Effector CD4-positive, alpha-beta T cell (primary cell): Measurements from ENCODE around the gene CNOT6L.
A peak's percentile ranks its signal among the peaks of the same experiment; 100 is the strongest.
"Not testable (repeated sequence)": the region's sequence is repeated elsewhere in the genome, so short reads cannot be mapped to it uniquely, and the experiment has no call there.

Experiments used
- DNase-seq: peaks from one replicate; pipeline ENCODE4 v3.0.0-alpha.2; 2020

CNOT6L gene

GRCh38 chr4:77819843-77820648 lies 878 bp upstream of the CNOT6L start:
- DNase-seq: peak; percentile 95

GRCh38 chr4:77819404-77819842 lies 255 bp upstream of the CNOT6L start:
- no peak for DNase-seq

GRCh38 chr4:77818073-77818601 lies 1.0 kb downstream of the CNOT6L start:
- DNase-seq: peak; percentile 39

GRCh38 chr4:77817304-77818072 lies 1.7 kb downstream of the CNOT6L start:
- no peak for DNase-seq

- no peak for DNase-seq
Observed at GRCh38 chr4:77816546-77816945, 2.6 kb downstream of the CNOT6L start.

- no peak for DNase-seq
Observed at GRCh38 chr4:77815636-77816035, 3.5 kb downstream of the CNOT6L start.

GRCh38 chr4:77805840-77806239 lies 13.3 kb downstream of the CNOT6L start:
- no peak for DNase-seq

- DNase-seq: no peak
Observed at GRCh38 chr4:77804471-77804870, 14.7 kb downstream of the CNOT6L start.

GRCh38 chr4:77802402-77802801 lies 16.8 kb downstream of the CNOT6L start:
- DNase-seq: no peak

GRCh38 chr4:77801260-77801608 lies 17.9 kb downstream of the CNOT6L start:
- DNase-seq: peak; percentile 18

- DNase-seq: no peak
Observed at GRCh38 chr4:77800483-77801259, 18.5 kb downstream of the CNOT6L start.

GRCh38 chr4:77800077-77800476 lies 19.1 kb downstream of the CNOT6L start:
- no peak for DNase-seq

GRCh38 chr4:77798385-77798784 lies 20.8 kb downstream of the CNOT6L start:
- no peak for DNase-seq

- DNase-seq: no peak
Observed at GRCh38 chr4:77797239-77797638, 21.9 kb downstream of the CNOT6L start.

- no peak for DNase-seq
Observed at GRCh38 chr4:77795326-77795725, 23.8 kb downstream of the CNOT6L start.

- no peak for DNase-seq
Observed at GRCh38 chr4:77790146-77790545, 29.0 kb downstream of the CNOT6L start.

- no peak for DNase-seq
Observed at GRCh38 chr4:77788990-77789389, 30.2 kb downstream of the CNOT6L start.

GRCh38 chr4:77787969-77788368 lies 31.2 kb downstream of the CNOT6L start:
- no peak for DNase-seq

GRCh38 chr4:77785669-77786068 lies 33.5 kb downstream of the CNOT6L start:
- DNase-seq: no peak

GRCh38 chr4:77783895-77784294 lies 35.3 kb downstream of the CNOT6L start:
- no peak for DNase-seq

- no peak for DNase-seq
Observed at GRCh38 chr4:77782102-77782835, 36.9 kb downstream of the CNOT6L start.

GRCh38 chr4:77780762-77781161 lies 38.4 kb downstream of the CNOT6L start:
- DNase-seq: not testable (repeated sequence)
